Hematopoietic multipotent progenitor cell treated with erythropoietin and hydrocortisone succinate and interleukin-3 and kit ligand, for 8 days (in vitro differentiated cells): ENCODE results near the gene STAT6.

Experiments used
- DNase-seq: peaks from one replicate; pipeline ENCODE4 v3.0.0-alpha.2; 2015

Gene STAT6

GRCh38 chr12:57143454-57143853 is 32.3 kb upstream of the STAT6 start:
- DNase-seq = no peak

GRCh38 chr12:57142727-57143126 is 31.6 kb upstream of the STAT6 start:
- no peak for DNase-seq

DNA sequence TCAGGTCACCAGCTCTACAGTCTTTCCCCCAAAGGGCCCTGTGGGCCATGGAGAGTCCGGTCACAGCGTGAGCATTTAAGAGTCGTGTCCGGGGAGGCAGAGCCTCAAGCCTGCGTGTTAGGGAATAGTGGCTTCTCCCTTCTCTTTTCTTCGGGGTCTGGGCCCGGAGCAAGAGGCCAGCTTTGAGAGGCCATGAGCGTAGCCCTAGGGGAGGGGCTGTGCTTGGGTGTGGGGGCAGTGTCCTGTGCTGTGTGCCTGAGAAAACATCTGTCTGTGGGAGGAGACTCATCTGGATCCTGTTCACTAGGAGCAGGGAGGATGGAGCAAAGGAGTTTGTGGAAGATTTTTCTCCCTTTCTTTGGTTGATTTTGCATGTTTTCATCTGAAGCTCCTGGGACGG is 31.0 kb upstream of the STAT6 start:
- DNase-seq = no peak

GRCh38 chr12:57141249-57141648 is 30.1 kb upstream of the STAT6 start:
- no peak for DNase-seq

- DNase-seq = no peak
These were observed 28.9 kb upstream of the STAT6 start for GRCh38 chr12:57139796-57140649.

GRCh38 chr12:57138526-57139272 is 27.5 kb upstream of the STAT6 start:
- DNase-seq = peak; percentile 62

DNA sequence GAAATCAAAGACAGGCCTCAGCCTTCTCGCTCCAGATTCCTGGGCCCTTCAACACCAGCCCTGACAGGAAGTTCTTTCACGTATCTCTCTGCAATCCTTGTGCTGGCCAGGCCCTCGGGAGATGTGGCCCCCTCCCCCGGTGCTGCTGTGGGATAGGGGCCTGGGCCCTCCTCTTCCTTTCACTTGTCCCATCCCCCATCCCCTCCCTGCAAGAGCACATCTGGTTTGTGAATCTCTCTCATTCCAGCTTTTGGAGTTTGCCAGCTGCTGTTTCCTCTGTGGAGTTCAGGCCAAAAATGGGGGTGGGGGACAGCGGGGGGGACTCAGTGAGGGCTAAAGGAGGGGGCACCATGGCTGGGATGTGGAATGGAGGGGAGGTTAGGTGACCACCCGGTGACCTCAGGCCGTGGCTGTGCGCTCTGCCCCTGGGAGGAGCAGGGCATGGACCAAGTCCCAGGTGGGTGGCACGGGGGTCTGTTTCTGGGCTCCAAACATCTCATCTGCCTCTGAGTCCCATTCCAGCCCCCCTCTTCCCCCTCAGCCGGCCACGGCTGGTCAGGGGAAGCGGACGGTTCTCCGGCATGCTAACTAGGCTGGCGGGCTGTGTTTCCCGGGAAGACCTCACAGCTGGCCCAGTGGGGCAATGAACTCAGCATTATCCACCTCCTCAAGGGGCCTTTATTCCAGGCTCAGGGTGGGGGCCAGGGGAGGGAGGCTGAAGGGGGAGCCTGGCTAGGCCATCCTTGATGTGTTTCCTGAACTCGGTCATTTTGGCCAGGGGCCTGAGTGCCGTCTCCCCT is 24.6 kb upstream of the STAT6 start:
- DNase-seq = no peak

GRCh38 chr12:57134949-57135348 is 23.8 kb upstream of the STAT6 start:
- no peak for DNase-seq

DNA sequence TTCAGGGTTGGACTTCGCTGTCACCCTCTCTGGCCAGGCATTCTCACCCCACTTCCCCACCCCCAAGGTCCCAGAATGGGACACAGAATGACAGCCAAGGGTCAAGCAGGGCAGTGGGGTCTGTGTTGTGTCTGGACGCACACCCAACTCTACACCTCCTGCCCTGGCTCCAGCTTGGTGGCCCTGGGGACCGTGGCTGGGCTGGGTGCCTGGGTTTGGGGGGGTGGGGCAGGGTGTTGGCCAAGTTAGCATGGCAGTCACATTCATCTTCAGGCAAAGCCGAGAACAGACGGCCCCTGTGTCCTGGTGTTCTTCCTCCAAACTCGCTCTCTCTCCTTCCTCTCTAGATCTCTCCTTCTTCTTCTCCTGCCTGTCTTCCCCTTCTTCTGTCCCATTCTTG is 22.8 kb upstream of the STAT6 start:
- no peak for DNase-seq

GRCh38 chr12:57133013-57133569 is 21.9 kb upstream of the STAT6 start:
- DNase-seq = no peak

DNA sequence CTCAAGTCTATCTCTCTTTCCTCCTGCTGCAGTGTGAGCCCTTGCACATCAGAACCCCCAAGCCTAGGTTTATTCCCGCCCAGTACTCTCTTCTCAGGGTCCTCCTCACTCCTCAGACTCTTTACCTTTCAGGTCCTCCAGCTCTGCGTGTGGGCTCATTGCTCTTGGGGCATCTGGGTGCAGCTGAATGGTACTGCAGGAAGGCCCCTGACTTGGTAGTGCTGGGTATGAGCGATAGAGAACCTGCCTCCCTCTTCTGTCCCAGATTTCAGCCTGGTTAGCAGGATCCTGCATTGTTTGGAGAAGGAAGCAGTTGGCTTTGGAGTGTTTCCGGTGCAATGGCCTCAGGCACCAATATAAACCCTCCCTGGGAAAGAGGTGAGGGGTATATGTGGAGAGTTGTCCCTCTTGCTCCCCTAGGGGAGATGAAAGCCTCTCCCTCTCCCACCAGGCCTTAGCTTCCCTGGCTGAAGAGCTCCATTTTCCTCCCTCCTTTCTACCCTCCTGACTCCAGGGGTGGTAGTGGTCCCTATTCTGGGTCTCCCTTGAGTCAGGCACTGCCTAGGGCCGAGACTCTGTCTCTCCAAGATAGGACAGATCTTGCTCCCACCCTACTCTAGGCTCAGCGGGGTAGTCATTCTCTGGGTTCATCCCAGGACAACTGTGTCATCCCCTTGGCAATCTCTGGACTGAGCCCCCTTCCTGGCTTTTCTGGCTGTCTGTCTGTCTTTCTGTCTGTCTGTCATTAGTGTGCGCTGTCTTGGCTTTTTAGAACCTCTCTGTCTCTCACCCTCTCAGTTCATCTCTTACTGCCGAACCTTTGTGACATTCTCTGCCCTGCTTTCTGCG is 21.0 kb upstream of the STAT6 start:
- peak; percentile 23 for DNase-seq

DNA sequence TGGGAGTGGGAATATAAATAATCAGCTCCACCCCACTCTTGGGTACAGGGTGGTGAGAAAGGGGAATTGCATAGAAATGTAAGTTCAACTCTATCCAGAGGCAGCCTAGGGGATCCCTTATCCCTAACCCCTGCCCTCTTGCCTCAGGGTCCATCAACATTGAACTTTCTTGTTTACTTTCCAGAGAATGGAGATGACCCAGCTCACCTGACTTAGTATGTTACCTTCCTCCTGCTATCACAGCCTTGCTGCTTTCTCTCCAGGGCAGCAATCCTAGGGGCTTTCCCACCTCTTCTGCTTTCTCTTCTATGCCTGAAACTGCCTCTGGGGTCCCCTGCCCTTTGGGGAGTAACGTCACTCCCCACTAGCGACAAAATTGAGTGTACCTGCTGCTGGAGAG is 19.8 kb upstream of the STAT6 start:
- no peak for DNase-seq

DNA sequence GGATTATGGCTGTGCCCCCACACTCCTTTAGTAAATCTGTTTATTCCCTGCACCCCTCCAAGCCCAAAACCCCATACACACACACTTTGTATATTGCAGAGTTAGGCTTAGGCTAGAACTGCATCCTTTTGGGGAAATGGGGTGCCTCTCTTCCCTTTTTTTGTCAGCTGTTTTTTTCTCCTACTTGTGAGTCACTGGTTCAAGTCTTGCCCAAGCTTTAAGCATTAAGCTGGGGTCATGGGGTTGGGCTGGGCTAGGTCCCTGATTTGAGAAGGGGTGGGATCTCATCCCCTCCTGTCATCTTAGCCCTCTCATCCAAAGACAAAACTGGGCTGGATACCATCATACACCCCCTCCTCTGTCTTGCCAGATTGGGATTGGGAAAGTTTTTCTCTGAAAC is 18.7 kb upstream of the STAT6 start:
- no peak for DNase-seq

DNA sequence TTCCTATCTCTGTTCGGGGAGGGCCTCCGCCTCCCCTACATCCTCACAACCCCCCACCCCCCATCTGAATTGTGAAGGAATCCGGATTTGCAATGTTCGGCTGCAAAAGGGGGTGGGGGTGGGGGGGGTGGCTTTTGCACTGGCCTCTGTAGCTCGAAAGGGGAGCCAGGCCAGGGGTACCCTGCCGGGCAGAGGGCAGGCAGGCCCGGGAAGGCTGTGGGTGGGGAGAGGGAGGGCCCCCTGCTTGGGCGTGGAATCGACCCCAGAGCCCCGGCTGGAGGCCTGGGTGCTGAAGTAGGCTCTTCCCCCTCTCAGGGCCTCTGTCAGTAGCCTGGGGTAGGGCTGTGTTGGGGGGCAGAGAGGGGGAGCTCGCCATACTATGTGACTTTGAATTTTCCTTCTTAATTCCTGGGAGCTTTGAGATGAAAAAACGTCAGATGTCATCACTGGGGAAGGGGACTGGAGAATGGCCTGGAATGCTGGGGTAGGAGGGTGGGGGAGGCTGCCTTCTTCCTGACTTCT is 18.2 kb upstream of the STAT6 start:
- DNase-seq = no peak

GRCh38 chr12:57128519-57129247 is 17.5 kb upstream of the STAT6 start:
- DNase-seq = no peak

DNA sequence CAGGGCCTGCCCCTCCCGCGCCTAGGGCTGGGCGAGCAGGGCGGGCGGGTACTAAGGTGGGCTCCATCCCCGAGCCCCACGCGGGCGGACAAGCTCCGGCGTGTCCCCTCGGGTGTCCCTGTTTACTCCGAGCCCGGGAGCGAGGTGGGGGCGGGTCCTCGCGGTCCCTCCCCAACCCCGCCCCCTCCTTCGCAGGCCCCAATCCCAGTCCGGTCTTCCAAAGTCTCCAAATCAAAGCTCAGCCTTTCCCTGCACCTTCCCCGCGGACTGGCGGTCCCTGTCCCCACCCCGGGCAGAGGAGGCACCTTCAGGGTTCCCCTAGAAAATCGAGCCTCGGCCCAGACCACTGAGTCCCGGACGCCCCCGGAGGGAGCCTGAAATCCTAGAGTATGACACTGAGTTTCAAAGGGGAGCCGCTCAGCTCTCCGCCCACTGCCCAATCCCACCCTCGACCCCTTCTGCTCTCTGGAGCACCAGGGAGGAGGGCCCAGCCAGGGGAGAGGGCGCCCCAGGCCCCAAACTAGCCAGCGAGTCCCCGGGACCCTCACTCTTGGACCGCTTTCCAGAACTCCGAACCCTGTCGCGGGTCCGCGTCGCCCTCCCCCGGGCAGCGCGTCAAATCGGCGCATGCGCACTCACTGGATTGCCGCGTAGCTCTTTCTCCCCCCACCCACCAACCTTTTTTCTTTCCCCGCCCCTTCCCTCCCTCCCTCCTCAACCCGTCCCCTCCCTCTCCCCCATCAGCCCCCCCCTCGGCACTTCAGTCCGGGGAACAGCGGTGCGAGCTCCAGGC is 16.8 kb upstream of the STAT6 start, which contains the start of gene LRP1:
LRP1 (plus strand) TSS at position 758 of the 793 bp plus-strand sequence. CDS start 482 bp downstream, outside the sequence.
- peak; percentile 63 for DNase-seq

DNA sequence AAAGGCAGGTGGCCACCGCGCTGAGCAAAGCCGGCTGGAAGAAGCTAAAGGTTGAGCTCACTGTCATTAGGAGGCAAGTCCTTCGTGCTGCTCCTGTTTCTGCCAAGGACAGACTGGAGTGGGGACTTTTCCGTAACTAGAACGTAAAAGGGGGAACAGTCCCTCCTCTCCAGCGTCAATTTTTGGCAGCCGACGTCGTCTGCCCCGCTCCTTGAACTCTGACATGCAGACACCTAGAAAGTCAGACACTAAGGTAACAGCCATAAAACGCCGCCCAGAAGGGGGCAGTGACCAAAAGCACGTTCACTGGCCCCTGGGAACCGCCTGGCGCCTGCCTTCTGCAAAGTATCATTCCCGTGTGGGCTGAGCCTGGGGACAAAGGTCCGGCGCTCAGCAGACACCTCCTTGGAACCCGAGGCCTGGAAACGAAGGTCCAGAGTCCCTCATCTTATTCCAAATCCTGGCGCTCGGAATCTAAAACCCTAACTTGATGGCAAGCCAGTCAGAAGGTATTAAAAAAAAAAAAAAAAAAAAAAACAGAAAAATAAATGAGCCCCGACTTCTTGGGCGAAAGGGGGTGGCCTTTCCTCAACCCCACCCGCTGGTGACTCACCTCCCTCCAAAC is 16.1 kb upstream of the STAT6 start:
- peak; percentile 69 for DNase-seq

DNA sequence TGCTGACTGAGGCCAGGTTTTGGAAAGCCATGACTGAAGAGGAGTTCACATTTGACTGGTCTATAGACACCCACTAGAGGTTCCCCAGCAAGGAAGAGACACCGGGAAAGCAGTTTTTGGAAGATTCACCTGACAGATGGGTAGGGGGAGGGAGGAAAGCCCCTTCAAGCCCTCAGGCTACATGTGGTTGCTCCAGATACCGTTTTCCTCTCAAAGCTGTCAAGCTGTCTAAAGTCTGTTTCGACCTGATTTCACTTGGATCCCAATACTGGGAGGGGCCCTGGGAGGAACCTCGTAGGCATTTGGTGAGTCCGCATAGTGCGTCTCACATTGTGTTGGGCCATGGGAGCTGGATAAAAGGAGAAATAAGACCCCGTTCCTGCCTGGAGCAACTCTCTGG is 15.4 kb upstream of the STAT6 start:
- peak; percentile 71 for DNase-seq

GRCh38 chr12:57126061-57126460 is 14.9 kb upstream of the STAT6 start:
- no peak for DNase-seq
